Head of caudate nucleus (tissue), 42 donors: ENCODE results near the gene DLG4.
"Not testable (repeated sequence)": the region's sequence is repeated elsewhere in the genome, so short reads cannot be mapped to it uniquely, and the experiment has no call there.

Source experiments
- DNase-seq, 42 donors: peaks; one replicate each; pipeline versions ENCODE4 v3.0.0 to v3.0.0-alpha.2; 2020 to 2021; ENCODE audit warnings: mixed read lengths in 7 of 42
- intact Hi-C: fragments of 100-400 bp; cut with DNase I; formaldehyde crosslinking; loops from one replicate; pipeline ENCODE4 v1.15.0; 2022

DLG4 gene

DNA sequence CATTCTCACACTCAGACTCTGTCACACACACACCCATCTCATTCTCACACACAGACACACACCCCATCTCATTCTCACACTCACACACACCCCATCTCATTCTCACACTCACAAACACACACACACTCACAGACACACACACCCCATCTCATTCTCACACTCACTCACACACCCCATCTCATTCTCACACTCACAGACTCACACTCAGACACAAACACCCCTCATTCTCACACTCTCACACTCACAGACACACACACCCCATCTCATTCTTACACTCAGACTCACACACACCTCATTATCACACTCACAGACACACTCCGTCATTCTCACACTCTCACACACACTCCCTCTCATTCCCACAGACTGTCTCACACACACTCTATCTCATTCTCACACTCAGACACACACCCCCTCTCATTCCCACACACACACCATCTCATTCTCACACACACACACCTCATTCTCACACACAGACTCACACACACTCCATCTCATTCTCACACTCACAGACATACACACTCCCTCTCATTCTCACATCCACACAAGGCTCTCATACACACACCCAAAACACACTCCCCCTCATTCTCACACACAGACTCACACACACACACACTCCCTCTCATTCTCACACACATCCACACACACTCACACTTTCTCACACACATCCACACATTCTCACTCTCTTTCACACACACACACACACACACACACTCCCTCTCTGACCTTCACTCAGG is 43.4 kb downstream of the DLG4 start:
- intact Hi-C loops: no loop called here
- no peak for DNase-seq

DNA sequence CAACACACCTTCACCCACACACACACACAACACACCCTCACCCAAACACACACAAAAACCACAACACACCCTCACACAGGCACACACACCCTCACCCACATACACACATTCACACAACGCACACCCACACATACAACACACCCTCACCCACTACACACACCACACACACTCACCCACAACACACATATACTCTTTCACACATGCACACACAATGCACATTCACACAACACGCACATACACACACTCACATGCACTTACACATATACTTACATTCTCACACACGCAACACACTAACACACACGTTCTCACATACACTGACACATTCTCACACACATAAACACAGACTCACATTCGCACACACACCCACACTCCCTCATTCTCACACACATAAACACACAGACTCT is 44.3 kb downstream of the DLG4 start:
- intact Hi-C loops: no loop called here
- no peak for DNase-seq

- DNase-seq: no peak
- intact Hi-C loops: no loop called here
These were observed 44.9 kb downstream of the DLG4 start for GRCh38 chr17:7174603-7175326.

DNA sequence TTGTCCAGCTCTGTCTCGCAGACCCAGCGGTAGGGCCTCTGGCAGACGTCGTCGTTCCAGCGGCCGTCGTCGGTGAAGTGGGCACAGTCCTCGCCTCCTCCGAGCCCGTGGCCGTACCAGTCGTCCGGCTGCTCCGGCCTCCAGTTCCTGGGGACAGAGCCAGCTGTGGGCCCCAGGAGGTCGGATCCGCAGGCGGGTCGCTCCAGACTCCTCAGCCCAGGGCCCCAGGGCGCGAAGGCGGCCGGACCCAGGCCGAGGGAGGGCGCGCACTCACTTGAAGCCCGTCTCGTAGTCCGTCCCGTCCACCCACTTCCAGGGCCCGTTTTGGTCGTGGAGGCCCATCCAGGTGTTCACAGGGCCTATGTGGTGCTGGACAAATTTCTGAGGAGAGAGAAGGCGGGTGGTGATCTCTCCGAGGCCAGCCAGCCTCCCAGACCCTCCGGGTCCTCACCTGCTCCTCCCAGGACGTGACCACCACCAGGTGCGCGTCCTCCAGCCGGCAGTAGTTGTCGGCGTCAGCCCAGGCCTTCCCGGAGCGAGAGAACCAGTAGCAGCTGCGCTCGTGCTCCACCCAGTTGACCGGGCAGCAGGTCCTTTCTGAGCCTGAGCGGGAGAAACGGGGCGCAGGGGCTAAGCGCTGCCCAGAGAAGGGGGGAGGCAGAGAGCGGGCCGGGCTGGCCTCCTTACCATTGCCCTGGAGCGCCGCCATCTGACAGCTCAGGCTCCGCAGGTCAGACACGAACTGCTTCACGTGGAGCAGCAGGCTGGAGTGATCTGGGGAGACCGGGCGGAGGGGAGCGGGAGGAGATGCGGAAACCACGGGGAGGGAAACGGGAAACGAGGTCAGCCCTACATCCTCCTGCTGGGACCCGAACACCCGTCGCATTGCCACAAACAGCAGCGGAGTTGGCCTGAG is 45.7 kb downstream of the DLG4 start:
- intact Hi-C loops: no loop called here
- DNase-seq: peak in 21 of 42 donors; percentile 25 to 68 (median 39)

- DNase-seq, intact Hi-C loops: not testable (repeated sequence)
These were observed 47.0 kb downstream of the DLG4 start for GRCh38 chr17:7172522-7173191.

DNA sequence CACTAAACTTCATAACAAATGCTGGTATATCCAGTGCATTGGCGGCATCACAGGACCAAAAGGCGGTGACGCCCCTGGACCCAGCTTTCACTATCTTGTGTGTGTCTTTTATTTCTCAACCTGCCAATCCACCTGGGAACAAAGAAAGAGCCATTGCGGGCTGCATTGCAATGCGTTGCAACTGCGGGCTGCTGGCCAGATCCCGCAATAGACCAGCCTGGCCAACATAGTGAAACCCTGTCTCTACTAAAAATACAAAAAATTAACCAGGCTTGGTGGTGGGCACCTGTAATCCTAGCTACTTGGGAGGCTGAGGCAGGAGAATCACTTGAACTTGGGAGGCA is 50.1 kb downstream of the DLG4 start:
- intact Hi-C loops, DNase-seq: not testable (repeated sequence)

- DNase-seq, intact Hi-C loops: not testable (repeated sequence)
These were observed 50.6 kb downstream of the DLG4 start for GRCh38 chr17:7168841-7169564.

DNA sequence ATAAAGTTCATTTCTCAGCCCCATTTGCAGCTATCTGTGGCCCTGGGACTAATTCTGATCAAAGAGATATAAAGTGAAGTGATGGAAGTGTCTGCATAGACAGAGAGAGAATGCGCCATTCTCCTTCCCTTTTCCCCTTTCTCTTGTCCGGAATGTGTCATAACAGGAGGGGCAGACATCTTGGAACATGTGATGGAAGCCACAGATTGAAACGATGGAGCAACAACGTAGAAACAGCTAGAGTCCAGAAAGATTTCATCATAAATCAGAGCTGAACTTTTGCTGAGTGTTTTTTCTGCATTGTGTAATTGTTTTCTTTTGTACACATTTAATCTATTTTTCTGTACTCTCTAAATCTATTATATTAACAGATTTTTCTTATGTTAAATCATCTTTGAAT is 51.8 kb downstream of the DLG4 start:
- intact Hi-C loops: no loop called here
- no peak for DNase-seq

GRCh38 chr17:7166873-7167272 is 52.8 kb downstream of the DLG4 start:
- intact Hi-C loops: no loop called here
- DNase-seq: no peak

- intact Hi-C loops, DNase-seq: not testable (repeated sequence)
These were observed 60.1 kb downstream of the DLG4 start for GRCh38 chr17:7159571-7159970.

GRCh38 chr17:7158424-7158823 is 61.2 kb downstream of the DLG4 start:
- DNase-seq, intact Hi-C loops: not testable (repeated sequence)

DNA sequence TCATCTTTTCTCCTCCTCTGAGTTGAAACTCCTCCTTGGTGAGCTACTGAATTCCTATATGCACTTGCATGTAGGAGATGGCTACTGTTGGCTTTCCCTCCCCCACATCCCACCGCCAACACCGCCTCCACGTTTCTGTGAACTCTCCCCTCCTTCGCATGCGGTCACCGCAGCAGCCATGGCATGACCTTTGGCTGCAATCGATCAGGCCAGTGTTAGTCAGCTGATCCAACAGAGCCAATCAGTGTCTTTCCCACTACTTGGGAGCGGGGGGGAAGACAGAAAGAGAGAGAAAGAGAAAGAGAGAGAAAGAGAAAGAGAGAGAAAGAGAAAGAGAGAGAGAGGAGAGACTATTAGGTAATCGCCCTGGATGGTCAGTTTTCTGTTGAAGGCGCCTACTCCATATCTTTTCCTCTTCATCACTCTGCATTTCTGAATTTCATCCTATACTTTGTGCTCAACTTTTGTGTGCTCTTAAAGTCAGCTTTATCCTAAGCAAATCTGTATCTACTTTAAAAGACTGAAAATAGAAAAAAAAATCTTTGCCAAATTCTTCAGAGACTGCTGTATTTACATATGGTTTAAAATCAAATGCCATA is 63.2 kb downstream of the DLG4 start:
- intact Hi-C loops: no loop called here
- no peak for DNase-seq

GRCh38 chr17:7147772-7148171 is 71.9 kb downstream of the DLG4 start:
- peak in 1 of 42 donors; percentile 7 for DNase-seq
- intact Hi-C loops: no loop called here

- intact Hi-C loops: no loop called here
- peak in 1 of 42 donors; percentile 24 for DNase-seq
These were observed 73.5 kb downstream of the DLG4 start for GRCh38 chr17:7146115-7146514.

- intact Hi-C loops: no loop called here
These were observed 75.4 kb downstream of the DLG4 start for GRCh38 chr17:7144213-7144612.

GRCh38 chr17:7141824-7142223 is 77.8 kb downstream of the DLG4 start:
- DNase-seq: peak in 1 of 42 donors; percentile 21
- intact Hi-C loops: no loop called here

More at GRCh38 chr17:7144213-7144612, 75.4 kb downstream of the DLG4 start:
- no peak for DNase-seq

GRCh38 chr17:7139400-7139799 is 80.2 kb downstream of the DLG4 start:
- intact Hi-C loops: loop anchor here (5.0 kb wide), 1 partner anchor 87 kb away; no protein-coding TSS in a partner anchor
- DNase-seq: no peak

DNA sequence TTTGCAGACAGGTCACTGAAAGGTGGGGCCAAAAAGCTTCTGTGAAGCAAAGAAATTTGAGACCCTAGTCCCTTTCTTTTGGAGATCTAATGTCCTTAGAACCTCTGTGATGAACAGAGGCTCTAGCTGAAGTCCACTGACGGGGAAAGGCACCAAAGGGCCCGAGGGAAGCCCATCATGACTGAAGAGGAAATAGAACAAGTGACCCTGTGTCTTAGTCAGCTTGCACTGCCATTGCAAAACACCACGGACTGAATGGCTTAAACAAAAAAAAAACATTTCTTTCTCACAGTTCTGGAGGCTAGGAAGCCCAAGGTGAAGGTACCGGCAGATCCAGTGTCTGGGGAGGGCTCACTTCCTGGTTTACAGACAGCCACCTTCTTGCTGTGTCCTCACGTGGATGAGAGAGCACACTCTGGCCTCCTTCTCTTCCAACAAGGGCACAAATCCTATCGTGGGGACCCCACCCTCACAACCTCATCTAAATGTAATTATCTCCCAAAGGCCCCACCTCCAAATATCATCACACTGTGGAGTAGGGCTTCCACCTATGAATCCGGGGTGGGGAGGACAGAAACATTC is 80.7 kb downstream of the DLG4 start:
- intact Hi-C loops: loop anchor here (5.0 kb wide), 1 partner anchor 87 kb away; no protein-coding TSS in a partner anchor

More for the DNA sequence above, 80.7 kb downstream of the DLG4 start:
- no peak for DNase-seq
